Neural cell (in vitro differentiated cells): ENCODE data around the gene EGFL7. TPM values are rescaled to one million over a fixed set of nuclear protein-coding genes. Genes with fewer than 3 reads are reported as not detected.
A peak's percentile ranks its signal among the peaks of the same experiment; 100 is the strongest.

ENCODE experiments used
- H2AFZ ChIP-seq: fragments of 200-600, 300-800 bp; sonication (generic), shearing (Covaris generic); 2 replicates; pipeline ENCODE4 v1.6.0; 2014; ENCODE audit warnings: low read depth, mild to moderate bottlenecking, antibody characterized with exemption, low read length, moderate library complexity
- H3F3A ChIP-seq: fragments of 200-600 bp; shearing (Covaris generic); 2 replicates; pipeline ENCODE4 v1.6.1; 2016; ENCODE audit warnings: mild to moderate bottlenecking, moderate library complexity, mixed read lengths, antibody characterized with exemption, low read length; ENCODE audit not compliant: insufficient read depth, poor library complexity, severe bottlenecking
- H3K27ac ChIP-seq: fragments of 200-600, 300-800 bp; sonication (generic), shearing (Covaris generic); 2 replicates; pipeline ENCODE4 v1.5.1; 2014; ENCODE audit warnings: mild to moderate bottlenecking, low read length, moderate library complexity
- H3K27me3 ChIP-seq: fragments of 300-800, 200-600 bp; sonication (generic), shearing (Covaris generic); 2 replicates; pipeline ENCODE4 v1.6.0; 2014; ENCODE audit warnings: mild to moderate bottlenecking, low read depth, low read length, moderate library complexity; ENCODE audit not compliant: insufficient read depth
- H3K36me3 ChIP-seq: fragments of 300-800, 200-600 bp; sonication (generic), shearing (Covaris generic); 2 replicates; pipeline ENCODE4 v1.5.1; 2014; ENCODE audit warnings: mild to moderate bottlenecking, antibody characterized with exemption, low read length, moderate library complexity; ENCODE audit not compliant: insufficient read depth
- H3K4me2 ChIP-seq: fragments of 300-800, 200-600 bp; sonication (generic), shearing (Covaris generic); 2 replicates; pipeline ENCODE4 v1.6.0; 2014; ENCODE audit warnings: mild to moderate bottlenecking, low read length
- H3K4me3 ChIP-seq: fragments of 300-800, 200-600 bp; sonication (generic), shearing (Covaris generic); 2 replicates; pipeline ENCODE4 v1.5.1; 2014; ENCODE audit warnings: mild to moderate bottlenecking, low read length, moderate library complexity
- H3K79me2 ChIP-seq: fragments of 200-600 bp; shearing (Covaris generic); replicated peaks from 2 replicates; pipeline ENCODE4 v1.6.0; 2014; ENCODE audit warnings: mild to moderate bottlenecking, low read length, moderate library complexity; ENCODE audit not compliant: insufficient read depth
- H3K9ac ChIP-seq: fragments of 300-800, 200-600 bp; sonication (generic), shearing (Covaris generic); 2 replicates; pipeline ENCODE4 v1.6.1; 2016; ENCODE audit warnings: mild to moderate bottlenecking, low read length, mixed read lengths
- H3K9me2 ChIP-seq: fragments of 200-600 bp; shearing (Covaris generic); 2 replicates; pipeline ENCODE4 v1.6.1; 2016; ENCODE audit warnings: mild to moderate bottlenecking, low read length, mixed read lengths; ENCODE audit not compliant: insufficient read depth
- H3K9me3 ChIP-seq: fragments of 200-600, 300-800 bp; sonication (generic), shearing (Covaris generic); 2 replicates; pipeline ENCODE4 v1.6.1; 2016; ENCODE audit warnings: mild to moderate bottlenecking, mixed run types, low read length, moderate library complexity, mixed read lengths
- H4K20me1 ChIP-seq: fragments of 200-600 bp; shearing (Covaris generic); 2 replicates; pipeline ENCODE4 v1.6.1; 2016; ENCODE audit warnings: mild to moderate bottlenecking, mixed run types; ENCODE audit not compliant: insufficient read depth
- CTCF ChIP-seq: fragments of 450-650 bp; IDR thresholded peaks from 2 replicates; pipeline ENCODE4 v1.5.1; 2014; ENCODE audit warnings: antibody characterized with exemption, mild to moderate bottlenecking, moderate library complexity; ENCODE audit not compliant: poor library complexity, severe bottlenecking
- EP300 ChIP-seq: fragments of 450-650 bp; conservative IDR thresholded peaks from 2 replicates; pipeline ENCODE4 v1.6.1; 2014; ENCODE audit warnings: antibody characterized with exemption, mild to moderate bottlenecking, moderate library complexity; ENCODE audit not compliant: poor library complexity, severe bottlenecking
- EZH2 ChIP-seq: fragments of 200-600, 300-800 bp; shearing (Covaris generic), sonication (generic); IDR thresholded peaks from 2 replicates; pipeline ENCODE4 v1.6.1; 2014; ENCODE audit warnings: antibody characterized with exemption, low read length, borderline replicate concordance, mild to moderate bottlenecking; ENCODE audit not compliant: insufficient read depth, poor library complexity, severe bottlenecking
- MXI1 ChIP-seq: fragments of 450-650 bp; conservative IDR thresholded peaks from 2 replicates; pipeline ENCODE4 v1.6.1; 2014; ENCODE audit warnings: antibody characterized with exemption, mild to moderate bottlenecking; ENCODE audit not compliant: poor library complexity, severe bottlenecking
- POLR2AphosphoS5 ChIP-seq: IDR thresholded peaks from 2 replicates; pipeline ENCODE4 v1.6.1; 2012
- RAD21 ChIP-seq: fragments of 450-650 bp; conservative IDR thresholded peaks from 2 replicates; pipeline ENCODE4 v1.6.1; 2014; ENCODE audit warnings: antibody characterized with exemption, mild to moderate bottlenecking, moderate library complexity
- REST ChIP-seq: IDR thresholded peaks from 2 replicates; pipeline ENCODE4 v1.6.1; 2012; ENCODE audit warnings: borderline replicate concordance
- SMC3 ChIP-seq: fragments of 450-650 bp; conservative IDR thresholded peaks from 2 replicates; pipeline ENCODE4 v1.6.1; 2014; ENCODE audit warnings: antibody characterized with exemption, mild to moderate bottlenecking, moderate library complexity; ENCODE audit not compliant: poor library complexity
- TAF1 ChIP-seq: IDR thresholded peaks from 2 replicates; pipeline ENCODE4 v1.6.1; 2012; ENCODE audit warnings: low read depth
- polyA plus RNA-seq: library from polyadenylated mRNA; depleted of rRNA; stranded (reverse); fragments of >200 nt; gene quantifications from 2 replicates; pipeline ENCODE4 v1.2.3, GENCODE V29; 2014

The EGFL7 gene
- polyA plus RNA-seq, 1 donor from 2014 or later: 12.5 TPM

GRCh38 chr9:136624184-136624951, 38.3 kb upstream of the EGFL7 start:
- Histone ChIP-seq H3K27ac (no peak overlapping the region), H3K9ac (no peak overlapping the region), H3K79me2 (no peaks in the 10 kb centered on the region), H3K9me2 (no peaks in the 10 kb centered on the region), H3K36me3 (no peaks in the 10 kb centered on the region), H3F3A (no peaks in the 10 kb centered on the region), H4K20me1 (no peaks in the 10 kb centered on the region), H3K27me3 (no peaks in the 10 kb centered on the region), H3K4me3 (no peak overlapping the region), H2AFZ (no peak overlapping the region), H3K9me3 (no peaks in the 10 kb centered on the region), H3K4me2 (no peak overlapping the region)
- TF ChIP-seq EZH2 (no peak), SMC3 (no peak), POLR2AphosphoS5 (no peak), TAF1 (no peak), RAD21 (no peak), EP300 (no peak), CTCF (no peak)

GRCh38 chr9:136625101-136626065, 37.3 kb upstream of the EGFL7 start:
- H4K20me1 ChIP-seq: no peaks in the 10 kb centered on the region
- H3K4me2 ChIP-seq: no peak overlapping the region
- no peak overlapping the region for H2AFZ ChIP-seq
- no peaks in the 10 kb centered on the region for H3F3A ChIP-seq
- H3K9me2 ChIP-seq: no peaks in the 10 kb centered on the region
- no peak overlapping the region for H3K27ac ChIP-seq
- H3K79me2 ChIP-seq: no peaks in the 10 kb centered on the region
- no peaks in the 10 kb centered on the region for H3K36me3 ChIP-seq
- no peaks in the 10 kb centered on the region for H3K9me3 ChIP-seq
- H3K27me3 ChIP-seq: no peaks in the 10 kb centered on the region
- TF ChIP-seq SMC3 (peak; percentile 26), RAD21 (peak; percentile 15), EZH2 (no peak)
- H3K4me3 ChIP-seq: no peak overlapping the region
- H3K9ac ChIP-seq: no peak overlapping the region

- H4K20me1 ChIP-seq: no peaks in the 10 kb centered on the region
- no peaks in the 10 kb centered on the region for H3F3A ChIP-seq
- no peak overlapping the region for H3K4me2 ChIP-seq
- H3K9me3 ChIP-seq: no peaks in the 10 kb centered on the region
- H3K9ac ChIP-seq: no peak overlapping the region
- no peaks in the 10 kb centered on the region for H3K36me3 ChIP-seq
- no peaks in the 10 kb centered on the region for H3K27me3 ChIP-seq
- no peaks in the 10 kb centered on the region for H3K9me2 ChIP-seq
- no peak overlapping the region for H3K27ac ChIP-seq
- no peak for TF ChIP-seq POLR2AphosphoS5
- no peak for TF ChIP-seq EP300
- TF ChIP-seq SMC3: no peak
- TF ChIP-seq CTCF: no peak
- no peak for TF ChIP-seq EZH2
- no peak for TF ChIP-seq RAD21
- TF ChIP-seq MXI1: no peak
- TF ChIP-seq REST: no peak
- TF ChIP-seq TAF1: no peak
- H3K4me3 ChIP-seq: no peak overlapping the region
- H3K79me2 ChIP-seq: no peaks in the 10 kb centered on the region
- H2AFZ ChIP-seq: no peak overlapping the region
Measured at GRCh38 chr9:136626066-136626725, 36.5 kb upstream of the EGFL7 start.
